Adrenal gland (tissue), 5 donors: Measurements from ENCODE around the gene IL36B.

Source experiments
- CTCF ChIP-seq, 6 experiments: fragments of 450-650 bp in 4 of 6; fragments of 200-600 bp in 2 of 6; sonication (generic) in 1 of 6; IDR thresholded peaks; 1 replicate in 5 of 6; 2 replicates in 1 of 6; pipeline versions ENCODE4 v1.5.1 to v1.8.0; 2016 to 2021; ENCODE audit warnings: antibody characterized with exemption in 6 of 6, mild to moderate bottlenecking in 2 of 6, moderate library complexity in 1 of 6
- POLR2A ChIP-seq, 2 donors: fragments of 450-650 bp; IDR thresholded peaks; one replicate each; pipeline ENCODE4 v1.6.1; 2017; ENCODE audit warnings: antibody characterized with exemption in 2 of 2, mild to moderate bottlenecking in 2 of 2, moderate library complexity in 1 of 2
- donor health status: DM: no; HTN: no; CAD: no.

DNA sequence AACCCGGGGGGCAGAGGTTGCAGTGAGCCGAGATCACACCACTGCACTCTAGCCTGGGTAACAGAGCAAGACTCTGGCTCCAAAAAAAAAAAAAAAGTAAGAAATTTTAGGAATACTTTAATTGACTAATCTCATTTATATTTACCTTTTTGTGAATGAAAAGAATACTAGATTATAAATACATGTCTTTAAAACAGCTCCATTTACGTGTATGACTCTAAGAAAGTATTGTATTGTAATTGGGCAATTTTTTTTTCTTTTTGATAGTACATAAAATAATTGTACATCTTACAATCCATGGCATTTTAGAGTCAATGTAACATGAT, 39.4 kb downstream of the IL36B start:
- TF ChIP-seq CTCF (IDR thresholded peaks at IDR 0.05) (no peak), POLR2A (IDR thresholded peaks at IDR 0.05) (no peak)
